ENCODE results near the gene RTRAF.
A peak's percentile ranks its signal among the peaks of the same experiment; 100 is the strongest.

RTRAF gene

GRCh38 chr14:52002542-52002941 is 13.2 kb downstream of the RTRAF start:
- TF ChIP-seq ZFX (IDR thresholded peaks at IDR 0.05; ENCODE audit: borderline replicate concordance) (no peak), CTCF (IDR thresholded peaks at IDR 0.05) (no peak)
- H3K27ac ChIP-seq = peak overlapping the region; percentile 46

GRCh38 chr14:52003324-52003723 is 14.0 kb downstream of the RTRAF start:
- no peak for TF ChIP-seq ZFX (IDR thresholded peaks at IDR 0.05; ENCODE audit: borderline replicate concordance)
- TF ChIP-seq CTCF (IDR thresholded peaks at IDR 0.05) = no peak
- peak overlapping the region; percentile 46 for H3K27ac ChIP-seq

GRCh38 chr14:52005625-52006024 is 16.3 kb downstream of the RTRAF start:
- H3K27ac ChIP-seq = no peak overlapping the region
- TF ChIP-seq CTCF (IDR thresholded peaks at IDR 0.05) (no peak), ZFX (IDR thresholded peaks at IDR 0.05; ENCODE audit: borderline replicate concordance) (no peak)

DNA sequence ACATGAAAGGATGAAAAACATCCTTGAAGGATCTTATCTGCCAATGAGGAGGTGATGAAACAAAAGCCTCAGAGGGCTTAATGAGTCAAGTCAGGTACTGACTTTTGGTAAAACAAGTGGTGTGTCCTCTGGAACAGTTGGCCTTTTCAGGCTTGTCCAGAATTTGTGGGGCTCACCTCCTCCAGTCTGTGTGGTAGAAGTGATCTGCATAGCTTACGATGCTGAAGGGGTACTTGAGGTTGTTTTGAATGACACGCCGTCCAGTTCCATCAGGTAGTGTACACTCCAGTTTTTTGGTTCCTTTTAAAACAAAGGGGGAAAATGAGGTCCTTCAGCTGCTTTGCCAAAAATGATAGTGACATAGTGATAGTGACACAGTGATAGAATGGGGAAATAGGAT is 17.0 kb downstream of the RTRAF start:
- H3K27ac ChIP-seq = no peak overlapping the region
- no peak for TF ChIP-seq CTCF (IDR thresholded peaks at IDR 0.05)

DNA sequence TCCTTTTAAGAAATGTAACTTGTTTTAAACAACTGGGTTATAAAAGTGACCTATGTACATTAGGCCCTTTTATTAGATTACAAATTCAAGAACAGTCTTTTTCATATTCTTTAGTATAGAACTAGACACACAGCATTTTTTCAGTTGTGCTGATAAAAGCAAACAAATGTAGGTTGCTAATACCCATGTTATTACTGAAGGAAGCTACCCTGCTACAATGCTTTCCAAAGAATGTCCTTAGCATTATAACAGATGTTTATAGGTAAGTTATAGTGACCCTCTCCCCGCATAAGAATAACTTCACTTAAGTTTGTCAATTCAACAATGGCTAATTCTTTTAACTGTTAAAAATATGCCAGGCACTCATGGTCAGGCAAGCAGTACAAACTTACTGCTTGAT is 17.9 kb downstream of the RTRAF start:
- no peak overlapping the region for H3K27ac ChIP-seq
- TF ChIP-seq ZFX (IDR thresholded peaks at IDR 0.05; ENCODE audit: borderline replicate concordance) (no peak), CTCF (IDR thresholded peaks at IDR 0.05) (no peak)

GRCh38 chr14:52007637-52008036 is 18.3 kb downstream of the RTRAF start:
- TF ChIP-seq CTCF (IDR thresholded peaks at IDR 0.05) = no peak
- TF ChIP-seq ZFX (IDR thresholded peaks at IDR 0.05; ENCODE audit: borderline replicate concordance) = no peak

DNA sequence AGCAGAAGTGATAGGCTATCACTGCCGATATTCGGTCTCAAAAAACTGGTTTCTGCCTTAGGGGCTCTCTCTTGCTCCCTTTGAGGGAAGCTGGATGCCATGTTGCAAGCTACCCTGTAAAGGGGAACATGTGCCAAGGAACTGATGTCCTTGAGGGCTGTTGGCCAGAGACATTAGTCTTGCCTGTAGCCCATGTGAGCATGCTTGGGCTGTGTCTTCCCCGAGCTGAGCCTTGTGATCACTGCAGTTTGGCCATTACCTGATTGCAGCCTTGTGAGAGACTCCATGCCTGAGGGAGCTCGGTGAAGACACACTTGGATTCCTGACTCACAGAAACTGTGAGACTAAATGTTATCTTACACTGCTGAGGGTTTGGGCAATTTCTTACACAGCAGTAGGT is 18.8 kb downstream of the RTRAF start:
- TF ChIP-seq CTCF (IDR thresholded peaks at IDR 0.05) = no peak
- no peak for TF ChIP-seq ZFX (IDR thresholded peaks at IDR 0.05; ENCODE audit: borderline replicate concordance)
- no peak overlapping the region for H3K27ac ChIP-seq

More at GRCh38 chr14:52007637-52008036, 18.3 kb downstream of the RTRAF start:
- H3K27ac ChIP-seq = no peak overlapping the region
